ENCODE data around the gene FHOD3.

Gene FHOD3

DNA sequence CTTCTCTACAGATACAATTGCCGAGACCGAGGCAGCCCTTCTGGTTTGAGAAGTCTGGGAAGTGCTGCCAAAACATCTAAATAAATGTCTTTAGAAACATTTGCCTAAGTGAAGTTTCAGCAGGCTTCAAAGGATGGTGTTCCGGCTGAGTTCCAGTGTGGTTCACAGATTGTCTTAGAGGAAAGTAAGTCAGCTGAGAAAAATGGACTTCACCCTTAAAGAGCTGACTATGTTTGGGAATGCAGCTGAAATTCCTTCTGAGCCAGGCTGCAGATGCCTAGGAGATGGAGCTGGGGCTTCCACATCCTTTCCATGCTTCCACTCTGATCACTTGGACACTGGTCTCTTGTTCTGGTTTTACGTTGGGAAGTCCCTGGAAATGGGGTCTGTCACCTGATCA is 83.6 kb downstream of the FHOD3 start:
- no peak for DNase-seq (ENCODE audit: low read depth, low spot score)

DNA sequence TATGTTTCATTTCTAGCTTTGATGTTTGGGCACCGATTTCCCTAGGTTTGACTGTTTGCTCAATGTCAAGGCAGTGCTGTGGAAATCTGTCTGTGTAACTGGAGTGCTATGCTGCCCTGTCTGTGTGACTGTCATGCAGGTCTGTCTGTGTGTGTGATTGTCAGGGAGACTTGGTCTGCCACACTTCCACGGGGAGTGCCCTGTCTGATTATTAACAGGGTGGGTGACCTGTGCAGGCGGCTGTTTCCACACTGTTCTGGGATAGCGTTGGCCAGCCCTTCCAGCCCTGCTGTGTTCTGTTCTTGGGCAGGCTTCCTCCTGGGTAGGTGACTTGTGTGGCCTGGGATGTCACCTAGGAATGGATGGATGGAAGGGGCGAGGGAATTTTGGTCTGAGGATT is 85.3 kb downstream of the FHOD3 start:
- DNase-seq (ENCODE audit: low read depth, low spot score) = no peak

- no peak for DNase-seq (ENCODE audit: low read depth, low spot score)
Measured at GRCh38 chr18:36386150-36386920, 88.8 kb downstream of the FHOD3 start.

DNA sequence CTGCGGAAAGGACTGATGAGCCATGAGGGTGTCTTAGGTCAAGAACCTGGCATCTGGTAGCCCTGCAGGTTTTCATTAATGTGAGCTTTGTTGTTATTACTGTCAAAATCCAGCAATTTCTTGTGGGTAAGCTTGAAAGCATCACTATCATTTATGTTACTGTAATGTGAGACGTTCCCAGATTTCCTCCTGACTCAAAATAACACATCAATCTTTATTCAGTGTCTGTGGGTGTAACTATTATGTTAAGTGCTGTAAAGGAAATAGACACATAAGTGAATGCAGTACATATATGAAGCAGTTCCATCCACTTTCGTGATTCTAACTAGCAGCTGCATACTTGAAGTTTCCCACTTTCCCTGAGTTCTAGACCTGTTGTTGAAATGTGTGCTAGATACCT is 89.8 kb downstream of the FHOD3 start:
- DNase-seq (ENCODE audit: low read depth, low spot score) = no peak

- DNase-seq (ENCODE audit: low read depth, low spot score) = no peak
Measured at GRCh38 chr18:36388310-36388709, 90.8 kb downstream of the FHOD3 start.

DNA sequence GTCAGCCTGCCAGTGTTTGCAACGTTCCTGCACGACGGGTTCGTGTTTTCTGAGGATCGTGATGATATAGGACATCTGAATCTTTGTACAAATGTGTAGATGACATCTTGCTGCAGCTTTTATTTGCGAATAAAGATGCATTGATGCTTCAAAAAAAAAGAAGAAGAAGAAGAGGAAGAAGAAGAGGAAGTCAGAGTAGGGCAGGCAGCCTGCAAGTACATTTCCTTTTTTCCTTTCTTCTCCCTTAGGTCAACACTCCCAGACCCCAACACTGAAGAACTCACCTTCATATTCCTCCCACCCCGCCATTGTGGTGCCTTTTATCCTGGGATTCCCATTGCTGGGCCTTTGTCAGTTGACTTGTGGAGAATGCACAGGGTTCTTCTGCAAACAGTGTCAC is 91.5 kb downstream of the FHOD3 start:
- no peak for DNase-seq (ENCODE audit: low read depth, low spot score)

DNA sequence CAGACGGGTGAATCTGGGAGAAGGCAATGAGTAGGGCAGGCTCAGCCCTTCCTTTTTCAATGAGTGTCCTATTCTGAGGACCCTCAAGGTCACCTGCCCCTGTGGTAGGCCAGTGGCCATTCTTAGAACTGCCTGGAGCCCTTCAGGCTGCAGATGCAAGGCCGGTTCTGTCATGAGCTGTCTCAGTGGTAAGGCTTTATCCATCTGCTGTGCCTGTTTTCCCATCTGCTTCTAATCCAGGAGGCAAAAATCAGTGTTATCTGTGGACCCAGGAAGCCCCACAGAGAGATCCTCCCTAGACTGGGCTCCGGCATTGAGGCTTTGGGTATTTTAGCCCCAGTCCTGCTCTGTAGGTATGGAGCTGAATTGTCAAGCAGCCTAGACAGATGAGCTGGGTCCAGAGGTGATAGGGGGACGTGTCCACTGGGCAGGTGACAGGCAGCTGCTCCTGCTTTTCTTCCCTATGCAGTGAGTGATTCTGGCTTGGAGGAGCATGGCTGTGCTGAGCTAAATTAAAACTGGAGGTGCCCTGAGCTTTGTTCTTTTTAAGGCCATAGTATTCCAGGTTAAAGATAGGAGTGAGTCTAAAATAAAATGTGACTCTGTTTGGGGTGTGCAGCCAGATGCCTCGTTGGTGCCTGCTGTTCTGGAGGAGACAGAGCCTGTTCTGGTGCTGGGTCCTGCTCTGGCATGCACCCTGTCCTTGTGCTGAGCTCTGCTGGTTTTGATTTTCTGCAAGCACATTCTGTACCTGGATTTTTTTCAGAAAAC is 92.5 kb downstream of the FHOD3 start:
- no peak for DNase-seq (ENCODE audit: low read depth, low spot score)

- no peak for DNase-seq (ENCODE audit: low read depth, low spot score)
Measured at GRCh38 chr18:36391426-36392145, 94.1 kb downstream of the FHOD3 start.

DNA sequence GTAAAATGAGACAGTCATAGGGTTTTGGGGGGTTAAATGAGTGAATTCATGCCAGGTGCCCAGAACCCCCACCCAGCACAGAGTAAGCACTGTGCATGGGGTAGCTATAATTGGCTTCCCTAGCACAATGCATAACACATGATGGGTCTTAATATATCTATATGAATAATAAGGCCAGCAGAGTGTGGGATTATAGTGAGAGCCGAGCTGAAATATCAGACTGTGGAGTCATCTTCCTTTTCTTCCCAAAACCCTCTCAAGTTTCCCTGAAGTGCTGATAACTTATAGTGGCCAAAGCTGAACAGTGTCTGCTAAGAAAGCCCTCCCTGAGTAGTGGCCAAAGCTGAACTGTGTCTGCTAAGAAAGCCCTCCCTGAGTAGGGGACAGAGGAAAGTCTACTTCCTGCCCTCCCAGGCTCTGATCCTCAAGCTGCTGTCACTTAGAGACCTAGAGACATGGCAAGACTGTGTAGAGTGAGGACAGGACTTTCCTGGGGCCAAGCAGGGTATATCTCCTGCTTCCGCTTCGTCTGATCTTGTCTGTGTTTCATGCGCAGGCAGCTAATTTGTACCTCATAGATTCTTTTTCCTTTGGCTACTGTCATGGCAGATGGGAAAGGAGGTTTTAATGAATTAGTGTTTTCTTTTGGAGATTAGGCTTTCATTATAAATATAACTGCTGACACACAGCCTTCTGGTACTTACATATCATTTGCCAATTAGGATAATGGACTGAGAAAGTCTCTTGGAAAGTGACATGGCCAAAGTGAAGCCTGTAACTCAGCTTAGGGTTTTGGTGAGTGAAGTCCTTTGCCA is 94.9 kb downstream of the FHOD3 start:
- no peak for DNase-seq (ENCODE audit: low read depth, low spot score)

DNA sequence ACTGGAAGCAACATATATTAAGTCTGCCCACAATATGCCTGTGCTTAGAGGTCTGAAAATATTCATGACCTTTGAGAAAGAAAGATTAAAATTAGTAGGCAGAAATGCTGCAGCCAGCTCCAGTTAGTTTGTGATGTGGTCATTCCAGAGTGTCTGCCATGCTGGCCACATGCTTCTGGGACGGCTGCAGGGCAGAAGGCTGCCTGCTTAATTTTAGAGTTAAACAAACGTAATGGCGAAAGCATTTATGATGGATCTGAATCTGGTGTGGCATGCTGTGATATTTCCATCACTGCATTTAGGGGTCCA is 95.4 kb downstream of the FHOD3 start:
- no peak for DNase-seq (ENCODE audit: low read depth, low spot score)

GRCh38 chr18:36394486-36394885 is 97.0 kb downstream of the FHOD3 start:
- DNase-seq (ENCODE audit: low read depth, low spot score) = no peak

DNA sequence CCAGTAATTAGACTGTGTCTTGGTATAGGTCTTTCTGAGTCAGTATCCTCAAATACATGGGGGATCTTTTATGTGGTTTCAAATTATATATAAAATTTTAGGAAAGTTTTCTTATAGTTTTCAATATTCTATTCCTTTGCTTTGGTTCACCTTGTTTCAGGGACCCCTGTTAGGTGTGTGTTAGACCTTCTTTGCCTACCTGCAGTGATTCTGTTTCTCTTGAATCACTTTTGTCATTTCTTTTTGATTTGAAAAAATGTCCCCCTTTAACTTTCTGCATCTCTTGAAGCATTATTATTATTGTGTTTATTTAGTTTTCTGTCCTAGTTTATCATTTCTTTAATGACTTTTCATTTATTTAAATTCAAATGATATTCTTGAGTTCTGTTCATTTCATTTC is 98.7 kb downstream of the FHOD3 start:
- no peak for DNase-seq (ENCODE audit: low read depth, low spot score)

- no peak for DNase-seq (ENCODE audit: low read depth, low spot score)
Measured at GRCh38 chr18:36397033-36397432, 99.5 kb downstream of the FHOD3 start.

- no peak for DNase-seq (ENCODE audit: low read depth, low spot score)
Measured at GRCh38 chr18:36398419-36398818, 100.9 kb downstream of the FHOD3 start.

GRCh38 chr18:36399055-36399454 is 101.5 kb downstream of the FHOD3 start:
- no peak for DNase-seq (ENCODE audit: low read depth, low spot score)

GRCh38 chr18:36401462-36401861 is 103.9 kb downstream of the FHOD3 start:
- DNase-seq (ENCODE audit: low read depth, low spot score) = no peak

DNA sequence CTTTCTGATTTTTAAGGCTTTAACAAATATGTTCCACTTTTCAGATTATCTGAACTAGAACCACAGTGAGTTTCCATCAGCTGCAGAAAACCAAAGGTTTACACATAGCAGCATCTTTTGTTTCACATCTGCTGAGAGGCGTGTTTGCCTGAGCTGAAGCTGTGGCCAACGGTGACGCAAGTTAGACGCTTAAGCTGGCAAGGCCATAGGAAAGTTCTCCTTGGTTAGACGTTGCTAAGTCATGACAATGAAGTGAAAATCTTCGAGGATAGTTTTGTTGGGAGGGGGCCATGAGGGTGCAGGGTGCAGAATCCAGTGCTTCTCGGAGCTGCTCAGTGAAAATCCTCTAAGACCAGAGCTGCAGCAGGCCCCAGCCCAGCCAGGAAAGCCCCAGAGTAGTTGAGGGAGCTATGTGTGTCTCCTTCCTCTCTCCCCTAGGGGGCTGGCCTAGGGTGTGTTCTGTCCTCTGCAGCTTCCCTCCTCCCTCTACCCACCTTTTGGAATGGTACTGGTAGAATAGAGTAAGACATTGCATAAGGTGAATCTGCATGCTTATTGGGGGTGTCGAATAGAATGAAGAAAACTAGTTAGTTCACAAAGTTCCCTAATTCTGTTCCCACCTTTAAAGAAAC is 105.4 kb downstream of the FHOD3 start:
- no peak for DNase-seq (ENCODE audit: low read depth, low spot score)

- DNase-seq (ENCODE audit: low read depth, low spot score) = no peak
Measured at GRCh38 chr18:36403896-36404820, 106.6 kb downstream of the FHOD3 start.

DNA sequence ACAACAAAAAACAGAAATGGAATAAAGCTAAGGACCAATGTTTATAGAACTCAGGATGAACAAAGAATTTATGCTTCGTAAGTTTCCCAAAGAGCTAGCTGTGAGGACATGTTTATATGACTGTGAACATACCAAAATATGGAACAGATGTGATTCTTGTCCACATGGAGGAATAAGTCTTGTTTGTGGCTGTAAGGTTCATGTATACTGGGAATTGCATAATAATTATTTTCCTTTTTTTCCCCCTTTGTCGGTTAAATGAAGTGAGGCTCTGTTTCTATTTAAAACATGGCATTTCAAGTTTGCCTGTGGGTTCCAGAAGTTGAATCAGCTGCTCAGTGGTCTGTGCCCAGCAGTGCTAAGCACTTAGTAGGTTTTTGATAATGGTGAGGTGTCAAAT is 108.1 kb downstream of the FHOD3 start:
- no peak for DNase-seq (ENCODE audit: low read depth, low spot score)

DNA sequence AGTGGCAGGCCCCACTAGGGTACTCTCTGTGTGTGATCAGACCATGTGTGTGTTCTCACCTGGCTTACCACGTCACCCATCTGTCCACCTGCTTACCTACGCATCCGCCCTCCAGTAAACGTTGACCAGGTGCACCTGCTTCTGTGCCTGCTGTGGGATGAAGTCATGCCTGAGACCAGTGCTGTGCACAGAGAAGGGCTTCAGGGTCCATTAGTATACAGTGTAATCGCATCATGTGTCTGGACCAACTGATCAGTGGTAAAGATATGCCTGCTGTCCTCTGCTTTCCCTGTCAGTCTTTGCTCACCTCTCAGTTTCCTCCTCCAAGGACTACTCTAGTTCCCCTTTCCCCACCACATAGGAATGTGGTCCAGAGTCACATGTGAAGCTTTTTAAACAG is 109.3 kb downstream of the FHOD3 start:
- no peak for DNase-seq (ENCODE audit: low read depth, low spot score)
